Measurements from ENCODE around the gene FMN2.

GRCh38 chr1:240058049-240058448 lies 33.6 kb upstream of the FMN2 start:
- no peak for TF ChIP-seq CTCF (IDR thresholded peaks at IDR 0.05; ENCODE audit: low read depth, low read length, poor library complexity, severe bottlenecking)
- no peak for TF ChIP-seq EZH2phosphoT487 (IDR thresholded peaks at IDR 0.05; ENCODE audit: borderline replicate concordance, low read length)

All from DOHH2 (cell line).